ENCODE results near the gene EDN2.

The EDN2 gene

DNA sequence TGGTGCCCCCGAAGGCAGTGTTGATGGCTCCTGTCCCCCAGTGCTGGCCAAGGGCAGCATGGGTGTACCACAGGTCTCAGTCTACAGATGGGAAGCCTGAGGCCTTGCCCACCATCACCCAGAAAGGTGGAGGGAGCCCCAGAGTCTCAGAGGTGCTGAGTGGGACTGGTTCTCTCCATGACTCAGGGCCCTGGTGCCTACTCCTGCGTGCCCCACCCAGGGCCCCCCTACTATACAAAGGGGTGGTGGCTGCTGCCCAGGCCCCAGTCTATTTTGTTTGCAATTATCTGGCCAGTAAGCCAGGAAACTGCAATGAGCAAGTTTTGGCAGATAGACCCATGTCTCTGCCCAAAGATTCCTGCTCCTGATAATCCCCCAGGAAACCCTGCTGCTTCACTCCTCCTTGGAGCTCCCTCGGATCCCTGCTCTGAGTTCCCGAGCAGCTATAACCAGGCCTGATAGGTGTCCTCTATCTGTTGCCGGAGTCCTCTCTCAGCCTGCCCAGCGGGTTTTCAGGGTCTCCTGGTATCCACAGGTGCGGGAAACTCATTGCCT is 41.7 kb downstream of the EDN2 start:
- Histone ChIP-seq H3K36me3 (ENCODE audit: control insufficient read depth, low read length) (no peaks in the 10 kb centered on the region), H3K4me1 (ENCODE audit: control insufficient read depth, low read length) (no peaks in the 10 kb centered on the region), H3K4me2 (ENCODE audit: low read length) (no peak overlapping the region), H3K4me3 (ENCODE audit: low read length) (no peak overlapping the region), H4K20me1 (ENCODE audit: control insufficient read depth, insufficient read depth, low read depth, low read length) (no peaks in the 10 kb centered on the region), H3K27me3 (ENCODE audit: control insufficient read depth, low read length) (peaks cover under 1% of the 10 kb centered on the region), H3F3A (ENCODE audit: control insufficient read depth, insufficient read depth) (no peaks in the 10 kb centered on the region), H3K9me3 (ENCODE audit: control insufficient read depth, insufficient read depth, low read length) (peaks cover 15% of the 10 kb centered on the region), H3K9me2 (replicated peaks; ENCODE audit: control insufficient read depth, low read length) (no peaks in the 10 kb centered on the region), H3K27ac (ENCODE audit: low read depth, low read length) (no peak overlapping the region), H3K79me2 (ENCODE audit: control insufficient read depth, low read length) (no peaks in the 10 kb centered on the region)
- no peak for TF ChIP-seq EZH2phosphoT487 (IDR thresholded peaks at IDR 0.05; ENCODE audit: borderline replicate concordance, low read length)

- H3K79me2 ChIP-seq (ENCODE audit: control insufficient read depth, low read length): no peaks in the 10 kb centered on the region
- no peaks in the 10 kb centered on the region for H4K20me1 ChIP-seq (ENCODE audit: control insufficient read depth, insufficient read depth, low read depth, low read length)
- TF ChIP-seq EZH2phosphoT487 (IDR thresholded peaks at IDR 0.05; ENCODE audit: borderline replicate concordance, low read length) (no peak), CTCF (IDR thresholded peaks at IDR 0.05; ENCODE audit: low read depth, low read length, poor library complexity, severe bottlenecking) (no peak)
Observed at GRCh38 chr1:41440321-41441085, 44.0 kb downstream of the EDN2 start.

DNA sequence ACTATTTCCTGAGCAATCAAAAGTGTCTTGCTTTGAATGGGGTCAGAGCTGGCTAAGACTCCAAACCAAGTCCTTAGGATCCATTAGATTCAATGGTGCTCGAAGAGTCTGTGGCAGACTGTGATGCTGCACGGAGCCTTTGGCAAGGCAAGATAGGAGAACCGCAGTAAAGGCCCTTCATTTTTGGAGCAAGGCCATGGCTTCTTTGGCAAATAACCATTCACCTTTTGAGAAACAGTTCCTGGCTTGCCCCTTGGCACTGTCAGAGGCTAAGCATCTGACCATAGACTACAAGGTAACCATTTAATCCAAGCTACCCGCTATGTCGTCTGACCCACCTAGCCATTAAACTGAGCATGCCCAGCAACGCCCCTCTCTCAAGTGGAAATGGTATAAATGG is 45.2 kb downstream of the EDN2 start:
- no peaks in the 10 kb centered on the region for H3K79me2 ChIP-seq (ENCODE audit: control insufficient read depth, low read length)
- no peaks in the 10 kb centered on the region for H4K20me1 ChIP-seq (ENCODE audit: control insufficient read depth, insufficient read depth, low read depth, low read length)
- H3K4me1 ChIP-seq (ENCODE audit: control insufficient read depth, low read length): no peaks in the 10 kb centered on the region
- H3K36me3 ChIP-seq (ENCODE audit: control insufficient read depth, low read length): no peaks in the 10 kb centered on the region
- no peak overlapping the region for H3K27ac ChIP-seq (ENCODE audit: low read depth, low read length)
- peaks cover 5% of the 10 kb centered on the region for H3K27me3 ChIP-seq (ENCODE audit: control insufficient read depth, low read length)
- no peaks in the 10 kb centered on the region for H3K9me2 ChIP-seq (replicated peaks; ENCODE audit: control insufficient read depth, low read length)
- H3K4me2 ChIP-seq (ENCODE audit: low read length): no peak overlapping the region
- TF ChIP-seq CTCF (IDR thresholded peaks at IDR 0.05; ENCODE audit: low read depth, low read length, poor library complexity, severe bottlenecking) (no peak), EZH2phosphoT487 (IDR thresholded peaks at IDR 0.05; ENCODE audit: borderline replicate concordance, low read length) (no peak)
- no peaks in the 10 kb centered on the region for H3F3A ChIP-seq (ENCODE audit: control insufficient read depth, insufficient read depth)
- H3K9me3 ChIP-seq (ENCODE audit: control insufficient read depth, insufficient read depth, low read length): peaks cover 3% of the 10 kb centered on the region
- H3K4me3 ChIP-seq (ENCODE audit: low read length): no peak overlapping the region

More at GRCh38 chr1:41440321-41441085, 44.0 kb downstream of the EDN2 start:
- H3K4me2 ChIP-seq (ENCODE audit: low read length): no peak overlapping the region
- H3K9me3 ChIP-seq (ENCODE audit: control insufficient read depth, insufficient read depth, low read length): peaks cover 13% of the 10 kb centered on the region
- H3F3A ChIP-seq (ENCODE audit: control insufficient read depth, insufficient read depth): no peaks in the 10 kb centered on the region
- no peak overlapping the region for H3K4me3 ChIP-seq (ENCODE audit: low read length)
- no peaks in the 10 kb centered on the region for H3K4me1 ChIP-seq (ENCODE audit: control insufficient read depth, low read length)
- H3K9me2 ChIP-seq (replicated peaks; ENCODE audit: control insufficient read depth, low read length): no peaks in the 10 kb centered on the region
- no peak overlapping the region for H3K27ac ChIP-seq (ENCODE audit: low read depth, low read length)
- H3K27me3 ChIP-seq (ENCODE audit: control insufficient read depth, low read length): peaks cover 5% of the 10 kb centered on the region
- H3K36me3 ChIP-seq (ENCODE audit: control insufficient read depth, low read length): no peaks in the 10 kb centered on the region

DNA sequence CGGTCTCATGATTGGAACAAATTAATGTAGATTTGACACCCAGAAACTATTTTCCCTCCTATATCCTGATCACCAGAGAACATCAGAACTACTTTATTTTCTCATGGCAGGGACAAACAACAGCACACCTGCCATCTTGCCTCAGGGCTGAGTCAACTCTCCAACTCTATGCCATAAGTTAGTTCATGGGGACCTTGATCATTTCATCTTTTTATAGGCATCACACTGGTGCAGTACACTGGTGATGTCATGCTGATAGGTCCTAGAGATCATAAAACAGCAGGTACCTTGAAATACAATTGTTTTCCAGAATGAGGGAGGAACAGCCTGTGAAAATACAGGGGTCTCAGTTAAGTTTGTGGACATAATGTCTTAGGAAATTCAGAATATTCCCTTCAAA is 45.8 kb downstream of the EDN2 start:
- Histone ChIP-seq H3K4me1 (ENCODE audit: control insufficient read depth, low read length) (no peaks in the 10 kb centered on the region), H3K27me3 (ENCODE audit: control insufficient read depth, low read length) (peaks cover 5% of the 10 kb centered on the region), H3K4me2 (ENCODE audit: low read length) (no peak overlapping the region), H3K9me3 (ENCODE audit: control insufficient read depth, insufficient read depth, low read length) (no peaks in the 10 kb centered on the region), H3K9me2 (replicated peaks; ENCODE audit: control insufficient read depth, low read length) (no peaks in the 10 kb centered on the region), H3F3A (ENCODE audit: control insufficient read depth, insufficient read depth) (no peaks in the 10 kb centered on the region), H4K20me1 (ENCODE audit: control insufficient read depth, insufficient read depth, low read depth, low read length) (no peaks in the 10 kb centered on the region), H3K4me3 (ENCODE audit: low read length) (no peak overlapping the region), H3K79me2 (ENCODE audit: control insufficient read depth, low read length) (no peaks in the 10 kb centered on the region), H3K36me3 (ENCODE audit: control insufficient read depth, low read length) (no peaks in the 10 kb centered on the region), H3K27ac (ENCODE audit: low read depth, low read length) (no peak overlapping the region)
- no peak for TF ChIP-seq EZH2phosphoT487 (IDR thresholded peaks at IDR 0.05; ENCODE audit: borderline replicate concordance, low read length)
- TF ChIP-seq CTCF (IDR thresholded peaks at IDR 0.05; ENCODE audit: low read depth, low read length, poor library complexity, severe bottlenecking): no peak

Data from DOHH2 (cell line).